Measurements from ENCODE around the gene DLG2. TPM values are rescaled to one million over a fixed set of nuclear protein-coding genes. Genes with fewer than 3 reads are reported as not detected.

DLG2 gene
- total and polyA plus RNA-seq, 4 donors, result 0.30 to 5.5 (median 0.68) TPM

GRCh38 chr11:83687787-83688186 lies 1939.4 kb downstream of the DLG2 start:
- 87% methylated on average over 5 of the region's 5 CpGs for WGBS
- no peak for DNase-seq (ENCODE audit: low spot score)
- H3K9me3 ChIP-seq (ENCODE audit: control insufficient read depth in 4 of 4, low read length in 3 of 4), result no peaks in the 10 kb centered on the region
- TF ChIP-seq FOXA2 (IDR thresholded peaks at IDR 0.05) (no peak), HNF4G (IDR thresholded peaks at IDR 0.05) (no peak), RXRA (IDR thresholded peaks at IDR 0.05) (no peak), ATF3 (IDR thresholded peaks at IDR 0.05) (no peak), ZBTB33 (IDR thresholded peaks at IDR 0.05) (no peak), SP1 (IDR thresholded peaks at IDR 0.05) (no peak), YY1 (IDR thresholded peaks at IDR 0.05) (no peak), NR2F2 (IDR thresholded peaks at IDR 0.05) (no peak), CTCF (IDR thresholded peaks at IDR 0.05; ENCODE audit: low read depth, low read length, missing input control) (no peak), RAD21 (IDR thresholded peaks at IDR 0.05) (no peak), HNF4A (conservative IDR thresholded peaks at IDR 0.05) (no peak), TAF1 (conservative IDR thresholded peaks at IDR 0.05) (no peak), REST (IDR thresholded peaks at IDR 0.05) (no peak), GABPA (IDR thresholded peaks at IDR 0.05 in 1 of 2, conservative IDR thresholded peaks at IDR 0.05 in 1 of 2) (no peak), JUND (IDR thresholded peaks at IDR 0.05) (no peak)
- H3K4me3 ChIP-seq (ENCODE audit: low read depth in 1 of 3, low read length in 3 of 3), result no peak overlapping the region
- H3K27ac ChIP-seq (ENCODE audit: low read depth in 1 of 2, low read length in 2 of 2), result no peak overlapping the region
- no peaks in the 10 kb centered on the region for H3K4me1 ChIP-seq (ENCODE audit: control insufficient read depth in 4 of 4, insufficient read depth in 4 of 4, low read length in 3 of 4)
- H3K27me3 ChIP-seq (ENCODE audit: control insufficient read depth in 4 of 4, insufficient read depth in 4 of 4, low read length in 3 of 4), result no peaks in the 10 kb centered on the region
- no peaks in the 10 kb centered on the region for H3K36me3 ChIP-seq (ENCODE audit: control insufficient read depth in 4 of 4, insufficient read depth in 3 of 4, low read depth in 1 of 4, low read length in 3 of 4)
- no peak overlapping the region for H3K9ac ChIP-seq (ENCODE audit: low read depth in 1 of 2, low read length in 2 of 2)

GRCh38 chr11:83685730-83686129 lies 1941.4 kb downstream of the DLG2 start:
- Histone ChIP-seq H3K9ac (ENCODE audit: low read depth in 1 of 2, low read length in 2 of 2) (no peak overlapping the region), H3K9me3 (ENCODE audit: control insufficient read depth in 4 of 4, low read length in 3 of 4) (no peaks in the 10 kb centered on the region), H3K36me3 (ENCODE audit: control insufficient read depth in 4 of 4, insufficient read depth in 3 of 4, low read depth in 1 of 4, low read length in 3 of 4) (no peaks in the 10 kb centered on the region), H3K27ac (ENCODE audit: low read depth in 1 of 2, low read length in 2 of 2) (no peak overlapping the region), H3K27me3 (ENCODE audit: control insufficient read depth in 4 of 4, insufficient read depth in 4 of 4, low read length in 3 of 4) (no peaks in the 10 kb centered on the region), H3K4me1 (ENCODE audit: control insufficient read depth in 4 of 4, insufficient read depth in 4 of 4, low read length in 3 of 4) (no peaks in the 10 kb centered on the region), H3K4me3 (ENCODE audit: low read depth in 1 of 3, low read length in 3 of 3) (no peak overlapping the region)
- TF ChIP-seq ZBTB33 (IDR thresholded peaks at IDR 0.05), result no peak
- no peak for TF ChIP-seq RXRA (IDR thresholded peaks at IDR 0.05)
- TF ChIP-seq HNF4G (IDR thresholded peaks at IDR 0.05), result no peak
- TF ChIP-seq GABPA (IDR thresholded peaks at IDR 0.05 in 1 of 2, conservative IDR thresholded peaks at IDR 0.05 in 1 of 2), result no peak
- TF ChIP-seq CTCF (IDR thresholded peaks at IDR 0.05; ENCODE audit: low read depth, low read length, missing input control), result no peak
- TF ChIP-seq SP1 (IDR thresholded peaks at IDR 0.05), result no peak
- TF ChIP-seq JUND (IDR thresholded peaks at IDR 0.05), result no peak
- TF ChIP-seq NR2F2 (IDR thresholded peaks at IDR 0.05), result no peak
- TF ChIP-seq HNF4A (conservative IDR thresholded peaks at IDR 0.05), result no peak
- WGBS, result 96% methylated on average over 2 of the region's 2 CpGs
- DNase-seq (ENCODE audit: low spot score), result no peak
